ENCODE measurements around the gene PCYT2. TPM values are rescaled to one million over a fixed set of nuclear protein-coding genes. Genes with fewer than 3 reads are reported as not detected.
A peak's percentile ranks its signal among the peaks of the same experiment; 100 is the strongest.

Gene PCYT2
- total and polyA plus RNA-seq, 9 of the 15 experiments (the other 6 are each of a cell fraction or from before 2014, with no cell fraction given) = 0.92 to 134 (median 82.5) TPM

DNA sequence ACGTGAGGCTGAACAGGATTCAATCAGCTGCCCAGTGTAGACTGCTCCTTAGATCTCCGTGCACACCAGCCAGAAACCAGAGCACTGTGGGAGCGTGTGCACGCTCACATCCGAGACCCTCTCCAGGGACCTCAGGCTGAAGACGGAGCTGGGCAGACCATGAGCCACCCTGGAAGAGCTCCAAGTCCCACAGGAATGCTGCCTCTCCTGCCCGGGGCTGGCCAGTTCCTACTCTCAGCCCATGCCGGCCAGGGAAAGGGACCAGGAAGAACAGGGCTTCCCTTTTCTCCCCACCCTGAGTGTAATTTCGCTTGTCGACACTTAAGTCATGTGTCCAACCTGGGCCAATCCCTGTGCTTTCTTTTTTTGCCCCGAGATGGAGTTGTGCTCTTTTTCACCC lies 26.7 kb downstream of the PCYT2 start:
- DNase-seq (ENCODE audit: extremely low read depth in 1 of 4, low spot score in 3 of 4) (no peak), ATAC-seq (peak; percentile 44), FAIRE-seq (no peak)
- Histone ChIP-seq H4K20me1 (replicated peaks; ENCODE audit: control insufficient read depth, insufficient read depth, low read length) (0 out of 2 replicates have a peak, but pooled peaks cover 4% of the 10 kb centered on the region), H3K9me3 (replicated peaks; ENCODE audit: control insufficient read depth, insufficient read depth, low read depth, low read length) (no peaks in the 10 kb centered on the region), H3K27ac (ENCODE audit: extremely low read depth, low read depth, low read length) (no peak overlapping the region), H3K4me3 (no peak overlapping the region), H3K9ac (ENCODE audit: insufficient read depth in 1 of 2, low read depth in 2 of 2, low read length in 2 of 2) (no peak overlapping the region), H2AFZ (ENCODE audit: low read depth, low read length) (no peak overlapping the region), H3K27me3 (ENCODE audit: control insufficient read depth in 2 of 2, insufficient read depth in 2 of 2, low read length in 2 of 2) (no peaks in the 10 kb centered on the region), H3K36me3 (ENCODE audit: control insufficient read depth, insufficient read depth, low read length) (peaks cover 91% of the 10 kb centered on the region), H3K4me2 (ENCODE audit: insufficient read depth, low read length) (no peak overlapping the region), H3K4me1 (replicated peaks in 1 of 2; ENCODE audit: control insufficient read depth in 2 of 2, insufficient read depth in 2 of 2, low read length in 2 of 2) (peaks cover 0 to 30% of the 10 kb centered on the region in 2 experiments; a peak in 2 of 5 replicates), H3K79me2 (ENCODE audit: control insufficient read depth, insufficient read depth, low read length) (peaks cover 34% of the 10 kb centered on the region), H3K9me1 (ENCODE audit: control insufficient read depth, insufficient read depth, low read length) (peaks cover 2% of the 10 kb centered on the region)
- no TSS peak for BruUV-seq (replicated peaks)
- in situ Hi-C loops (cut with MboI) (no loop called here), intact Hi-C loops (cut with micrococcal nuclease) (no loop called here)
- WGBS (ENCODE audit: insufficient coverage, low coverage, missing lambda C conversion rate) = 86% methylated on average over 9 of the region's 11 CpGs
- ChIA-PET POLR2A (interaction anchor here (0.6 to 10.5 kb wide), 12 partner anchors 9 to 791 kb away, joined by 3 to 85 read pairs (median 4); partner anchors contain the start of gene ARHGDIA), CTCF (ENCODE audit: low intra/inter-chr PET ratio) (no interaction called here)
- TF ChIP-seq ZKSCAN1 (IDR thresholded peaks at IDR 0.05; ENCODE audit: low read depth, low read length) (no peak), NCOA6 (IDR thresholded peaks at IDR 0.05) (no peak), TEAD2 (tag; IDR thresholded peaks at IDR 0.05) (no peak), ZNF217 (CRISPR knock-in tag; IDR thresholded peaks at IDR 0.05) (no peak), SAFB2 (IDR thresholded peaks at IDR 0.05; ENCODE audit: borderline replicate concordance, low read depth, low read length, severe bottlenecking) (no peak), ZNF695 (CRISPR knock-in tag; IDR thresholded peaks at IDR 0.05) (no peak), CBX5 (IDR thresholded peaks at IDR 0.05; ENCODE audit: borderline replicate concordance, low read depth) (no peak), ZFP1 (CRISPR knock-in tag; IDR thresholded peaks at IDR 0.05) (no peak), TOE1 (IDR thresholded peaks at IDR 0.05; ENCODE audit: borderline replicate concordance) (no peak), TOE1 (CRISPR knock-in tag; IDR thresholded peaks at IDR 0.05; ENCODE audit: borderline replicate concordance, low read depth) (no peak), RBBP5 (IDR thresholded peaks at IDR 0.05; ENCODE audit: borderline replicate concordance, insufficient read depth, low read length, poor library complexity, severe bottlenecking) (no peak), JUNB (CRISPR knock-in tag; conservative IDR thresholded peaks at IDR 0.05) (no peak), ZNF583 (CRISPR knock-in tag; IDR thresholded peaks at IDR 0.05) (no peak), BCOR (IDR thresholded peaks at IDR 0.05) (no peak), ZNF766 (CRISPR knock-in tag; conservative IDR thresholded peaks at IDR 0.05) (no peak), RBFOX2 (IDR thresholded peaks at IDR 0.05; ENCODE audit: low read depth, low read length) (peak; percentile 26; the same call in 1 of the 2 replicates), KDM5B (IDR thresholded peaks at IDR 0.05; ENCODE audit: insufficient replicate concordance, low read depth, low read length) (no peak)
- TF ChIP-seq, protein P1, sequence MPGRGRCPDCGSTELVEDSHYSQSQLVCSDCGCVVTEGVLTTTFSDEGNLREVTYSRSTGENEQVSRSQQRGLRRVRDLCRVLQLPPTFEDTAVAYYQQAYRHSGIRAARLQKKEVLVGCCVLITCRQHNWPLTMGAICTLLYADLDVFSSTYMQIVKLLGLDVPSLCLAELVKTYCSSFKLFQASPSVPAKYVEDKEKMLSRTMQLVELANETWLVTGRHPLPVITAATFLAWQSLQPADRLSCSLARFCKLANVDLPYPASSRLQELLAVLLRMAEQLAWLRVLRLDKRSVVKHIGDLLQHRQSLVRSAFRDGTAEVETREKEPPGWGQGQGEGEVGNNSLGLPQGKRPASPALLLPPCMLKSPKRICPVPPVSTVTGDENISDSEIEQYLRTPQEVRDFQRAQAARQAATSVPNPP (IDR thresholded peaks at IDR 0.05; ENCODE audit: borderline replicate concordance, insufficient read depth, insufficient read length) = no peak
- TF ChIP-seq, protein P2, sequence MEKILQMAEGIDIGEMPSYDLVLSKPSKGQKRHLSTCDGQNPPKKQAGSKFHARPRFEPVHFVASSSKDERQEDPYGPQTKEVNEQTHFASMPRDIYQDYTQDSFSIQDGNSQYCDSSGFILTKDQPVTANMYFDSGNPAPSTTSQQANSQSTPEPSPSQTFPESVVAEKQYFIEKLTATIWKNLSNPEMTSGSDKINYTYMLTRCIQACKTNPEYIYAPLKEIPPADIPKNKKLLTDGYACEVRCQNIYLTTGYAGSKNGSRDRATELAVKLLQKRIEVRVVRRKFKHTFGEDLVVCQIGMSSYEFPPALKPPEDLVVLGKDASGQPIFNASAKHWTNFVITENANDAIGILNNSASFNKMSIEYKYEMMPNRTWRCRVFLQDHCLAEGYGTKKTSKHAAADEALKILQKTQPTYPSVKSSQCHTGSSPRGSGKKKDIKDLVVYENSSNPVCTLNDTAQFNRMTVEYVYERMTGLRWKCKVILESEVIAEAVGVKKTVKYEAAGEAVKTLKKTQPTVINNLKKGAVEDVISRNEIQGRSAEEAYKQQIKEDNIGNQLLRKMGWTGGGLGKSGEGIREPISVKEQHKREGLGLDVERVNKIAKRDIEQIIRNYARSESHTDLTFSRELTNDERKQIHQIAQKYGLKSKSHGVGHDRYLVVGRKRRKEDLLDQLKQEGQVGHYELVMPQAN (IDR thresholded peaks at IDR 0.05; ENCODE audit: borderline replicate concordance) = no peak
- TF ChIP-seq, protein P3, sequence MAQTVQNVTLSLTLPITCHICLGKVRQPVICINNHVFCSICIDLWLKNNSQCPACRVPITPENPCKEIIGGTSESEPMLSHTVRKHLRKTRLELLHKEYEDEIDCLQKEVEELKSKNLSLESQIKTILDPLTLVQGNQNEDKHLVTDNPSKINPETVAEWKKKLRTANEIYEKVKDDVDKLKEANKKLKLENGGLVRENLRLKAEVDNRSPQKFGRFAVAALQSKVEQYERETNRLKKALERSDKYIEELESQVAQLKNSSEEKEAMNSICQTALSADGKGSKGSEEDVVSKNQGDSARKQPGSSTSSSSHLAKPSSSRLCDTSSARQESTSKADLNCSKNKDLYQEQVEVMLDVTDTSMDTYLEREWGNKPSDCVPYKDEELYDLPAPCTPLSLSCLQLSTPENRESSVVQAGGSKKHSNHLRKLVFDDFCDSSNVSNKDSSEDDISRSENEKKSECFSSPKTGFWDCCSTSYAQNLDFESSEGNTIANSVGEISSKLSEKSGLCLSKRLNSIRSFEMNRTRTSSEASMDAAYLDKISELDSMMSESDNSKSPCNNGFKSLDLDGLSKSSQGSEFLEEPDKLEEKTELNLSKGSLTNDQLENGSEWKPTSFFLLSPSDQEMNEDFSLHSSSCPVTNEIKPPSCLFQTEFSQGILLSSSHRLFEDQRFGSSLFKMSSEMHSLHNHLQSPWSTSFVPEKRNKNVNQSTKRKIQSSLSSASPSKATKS (CRISPR knock-in tag; IDR thresholded peaks at IDR 0.05) = no peak
